Measurements from ENCODE around the gene BMPER.
A peak's percentile ranks its signal among the peaks of the same experiment; 100 is the strongest.

The BMPER gene

GRCh38 chr7:33888166-33888565 lies 17.2 kb upstream of the BMPER start:
- no peaks in the 10 kb centered on the region for H3K4me1 ChIP-seq (ENCODE audit: control insufficient read depth in 1 of 2, insufficient read depth in 2 of 2, low read length in 2 of 2)
- H3K27me3 ChIP-seq (ENCODE audit: control insufficient read depth in 1 of 2, insufficient read depth in 2 of 2, low read length in 2 of 2), result no peaks in the 10 kb centered on the region
- no peak overlapping the region for H3K27ac ChIP-seq (ENCODE audit: low read depth, low read length)
- no peak overlapping the region for H3K9ac ChIP-seq (ENCODE audit: low read depth in 1 of 2, low read length in 2 of 2)
- no peak overlapping the region for H3K4me3 ChIP-seq (ENCODE audit: low read depth in 1 of 2, low read length in 2 of 2)
- H3K36me3 ChIP-seq (ENCODE audit: control insufficient read depth in 1 of 2, insufficient read depth in 2 of 2, low read length in 2 of 2), result no peaks in the 10 kb centered on the region
- no peaks in the 10 kb centered on the region for H3K9me3 ChIP-seq (ENCODE audit: control insufficient read depth in 1 of 2, low read length in 2 of 2)

- Histone ChIP-seq H3K4me3 (ENCODE audit: low read depth in 1 of 2, low read length in 2 of 2) (no peak overlapping the region), H3K27me3 (ENCODE audit: control insufficient read depth in 1 of 2, insufficient read depth in 2 of 2, low read length in 2 of 2) (no peaks in the 10 kb centered on the region), H3K4me1 (ENCODE audit: control insufficient read depth in 1 of 2, insufficient read depth in 2 of 2, low read length in 2 of 2) (no peaks in the 10 kb centered on the region), H3K27ac (ENCODE audit: low read depth, low read length) (no peak overlapping the region), H3K36me3 (ENCODE audit: control insufficient read depth in 1 of 2, insufficient read depth in 2 of 2, low read length in 2 of 2) (no peaks in the 10 kb centered on the region), H3K9ac (ENCODE audit: low read depth in 1 of 2, low read length in 2 of 2) (no peak overlapping the region), H3K9me3 (ENCODE audit: control insufficient read depth in 1 of 2, low read length in 2 of 2) (no peaks in the 10 kb centered on the region)
Observed at GRCh38 chr7:33892945-33893344, 12.4 kb upstream of the BMPER start.

- no peak overlapping the region for H3K9ac ChIP-seq (ENCODE audit: low read depth in 1 of 2, low read length in 2 of 2)
- no peaks in the 10 kb centered on the region for H3K36me3 ChIP-seq (ENCODE audit: control insufficient read depth in 1 of 2, insufficient read depth in 2 of 2, low read length in 2 of 2)
- no peaks in the 10 kb centered on the region for H3K9me3 ChIP-seq (ENCODE audit: control insufficient read depth in 1 of 2, low read length in 2 of 2)
- no peaks in the 10 kb centered on the region for H3K4me1 ChIP-seq (ENCODE audit: control insufficient read depth in 1 of 2, insufficient read depth in 2 of 2, low read length in 2 of 2)
- H3K27me3 ChIP-seq (ENCODE audit: control insufficient read depth in 1 of 2, insufficient read depth in 2 of 2, low read length in 2 of 2), result no peaks in the 10 kb centered on the region
- H3K4me3 ChIP-seq (ENCODE audit: low read depth in 1 of 2, low read length in 2 of 2), result no peak overlapping the region
- H3K27ac ChIP-seq (ENCODE audit: low read depth, low read length), result no peak overlapping the region
Observed at GRCh38 chr7:33893377-33893776, 12.0 kb upstream of the BMPER start.

- H3K27me3 ChIP-seq (ENCODE audit: control insufficient read depth in 1 of 2, insufficient read depth in 2 of 2, low read length in 2 of 2), result no peaks in the 10 kb centered on the region
- no peak overlapping the region for H3K27ac ChIP-seq (ENCODE audit: low read depth, low read length)
- no peaks in the 10 kb centered on the region for H3K9me3 ChIP-seq (ENCODE audit: control insufficient read depth in 1 of 2, low read length in 2 of 2)
- no peaks in the 10 kb centered on the region for H3K4me1 ChIP-seq (ENCODE audit: control insufficient read depth in 1 of 2, insufficient read depth in 2 of 2, low read length in 2 of 2)
- H3K4me3 ChIP-seq (ENCODE audit: low read depth in 1 of 2, low read length in 2 of 2), result no peak overlapping the region
- no peaks in the 10 kb centered on the region for H3K36me3 ChIP-seq (ENCODE audit: control insufficient read depth in 1 of 2, insufficient read depth in 2 of 2, low read length in 2 of 2)
- no peak overlapping the region for H3K9ac ChIP-seq (ENCODE audit: low read depth in 1 of 2, low read length in 2 of 2)
Observed at GRCh38 chr7:33895025-33895804, 10.1 kb upstream of the BMPER start.

- H3K27ac ChIP-seq (ENCODE audit: low read depth, low read length), result no peak overlapping the region
- H3K4me1 ChIP-seq (ENCODE audit: control insufficient read depth in 1 of 2, insufficient read depth in 2 of 2, low read length in 2 of 2), result peaks cover 5 to 9% of the 10 kb centered on the region in 2 donors
- H3K36me3 ChIP-seq (ENCODE audit: control insufficient read depth in 1 of 2, insufficient read depth in 2 of 2, low read length in 2 of 2), result no peaks in the 10 kb centered on the region
- H3K4me3 ChIP-seq (ENCODE audit: low read depth in 1 of 2, low read length in 2 of 2), result no peak overlapping the region
- peaks cover 13 to 33% of the 10 kb centered on the region in 2 donors for H3K27me3 ChIP-seq (ENCODE audit: control insufficient read depth in 1 of 2, insufficient read depth in 2 of 2, low read length in 2 of 2)
- no peak overlapping the region for H3K9ac ChIP-seq (ENCODE audit: low read depth in 1 of 2, low read length in 2 of 2)
- no peaks in the 10 kb centered on the region for H3K9me3 ChIP-seq (ENCODE audit: control insufficient read depth in 1 of 2, low read length in 2 of 2)
Observed at GRCh38 chr7:33900501-33900900, 4.8 kb upstream of the BMPER start.

- H3K27ac ChIP-seq (ENCODE audit: low read depth, low read length), result no peak overlapping the region
- no peak overlapping the region for H3K9ac ChIP-seq (ENCODE audit: low read depth in 1 of 2, low read length in 2 of 2)
- no peaks in the 10 kb centered on the region for H3K36me3 ChIP-seq (ENCODE audit: control insufficient read depth in 1 of 2, insufficient read depth in 2 of 2, low read length in 2 of 2)
- H3K27me3 ChIP-seq (ENCODE audit: control insufficient read depth in 1 of 2, insufficient read depth in 2 of 2, low read length in 2 of 2), result peaks cover 18 to 36% of the 10 kb centered on the region in 2 donors
- H3K4me1 ChIP-seq (ENCODE audit: control insufficient read depth in 1 of 2, insufficient read depth in 2 of 2, low read length in 2 of 2), result peaks cover 5 to 9% of the 10 kb centered on the region in 2 donors
- H3K4me3 ChIP-seq (ENCODE audit: low read depth in 1 of 2, low read length in 2 of 2), result no peak overlapping the region
- no peaks in the 10 kb centered on the region for H3K9me3 ChIP-seq (ENCODE audit: control insufficient read depth in 1 of 2, low read length in 2 of 2)
Observed at GRCh38 chr7:33901199-33901598, 4.1 kb upstream of the BMPER start.

- peaks cover 5 to 9% of the 10 kb centered on the region in 2 donors for H3K4me1 ChIP-seq (ENCODE audit: control insufficient read depth in 1 of 2, insufficient read depth in 2 of 2, low read length in 2 of 2)
- H3K9ac ChIP-seq (ENCODE audit: low read depth in 1 of 2, low read length in 2 of 2), result no peak overlapping the region
- no peak overlapping the region for H3K27ac ChIP-seq (ENCODE audit: low read depth, low read length)
- no peak overlapping the region for H3K4me3 ChIP-seq (ENCODE audit: low read depth in 1 of 2, low read length in 2 of 2)
- peaks cover 20 to 38% of the 10 kb centered on the region in 2 donors for H3K27me3 ChIP-seq (ENCODE audit: control insufficient read depth in 1 of 2, insufficient read depth in 2 of 2, low read length in 2 of 2)
- no peaks in the 10 kb centered on the region for H3K9me3 ChIP-seq (ENCODE audit: control insufficient read depth in 1 of 2, low read length in 2 of 2)
- H3K36me3 ChIP-seq (ENCODE audit: control insufficient read depth in 1 of 2, insufficient read depth in 2 of 2, low read length in 2 of 2), result no peaks in the 10 kb centered on the region
Observed at GRCh38 chr7:33901847-33902246, 3.5 kb upstream of the BMPER start.

GRCh38 chr7:33902746-33903145 lies 2.6 kb upstream of the BMPER start:
- no peak overlapping the region for H3K9ac ChIP-seq (ENCODE audit: low read depth in 1 of 2, low read length in 2 of 2)
- peaks cover 28 to 47% of the 10 kb centered on the region in 2 donors for H3K27me3 ChIP-seq (ENCODE audit: control insufficient read depth in 1 of 2, insufficient read depth in 2 of 2, low read length in 2 of 2)
- no peaks in the 10 kb centered on the region for H3K9me3 ChIP-seq (ENCODE audit: control insufficient read depth in 1 of 2, low read length in 2 of 2)
- H3K27ac ChIP-seq (ENCODE audit: low read depth, low read length), result no peak overlapping the region
- H3K4me3 ChIP-seq (ENCODE audit: low read depth in 1 of 2, low read length in 2 of 2), result no peak overlapping the region
- no peaks in the 10 kb centered on the region for H3K36me3 ChIP-seq (ENCODE audit: control insufficient read depth in 1 of 2, insufficient read depth in 2 of 2, low read length in 2 of 2)
- peaks cover 5 to 9% of the 10 kb centered on the region in 2 donors for H3K4me1 ChIP-seq (ENCODE audit: control insufficient read depth in 1 of 2, insufficient read depth in 2 of 2, low read length in 2 of 2)

- H3K4me1 ChIP-seq (ENCODE audit: control insufficient read depth in 1 of 2, insufficient read depth in 2 of 2, low read length in 2 of 2), result peaks cover 5 to 9% of the 10 kb centered on the region in 2 donors
- peak overlapping the region; percentile 54 for H3K27ac ChIP-seq (ENCODE audit: low read depth, low read length)
- no peaks in the 10 kb centered on the region for H3K9me3 ChIP-seq (ENCODE audit: control insufficient read depth in 1 of 2, low read length in 2 of 2)
- H3K36me3 ChIP-seq (ENCODE audit: control insufficient read depth in 1 of 2, insufficient read depth in 2 of 2, low read length in 2 of 2), result no peaks in the 10 kb centered on the region
- peak overlapping the region in 1 of 2 donors; percentile 43 for H3K9ac ChIP-seq (ENCODE audit: low read depth in 1 of 2, low read length in 2 of 2)
- peaks cover 28 to 50% of the 10 kb centered on the region in 2 donors for H3K27me3 ChIP-seq (ENCODE audit: control insufficient read depth in 1 of 2, insufficient read depth in 2 of 2, low read length in 2 of 2)
- H3K4me3 ChIP-seq (ENCODE audit: low read depth in 1 of 2, low read length in 2 of 2), result peak overlapping the region; percentile 56 to 72
Observed at GRCh38 chr7:33903791-33904680, 1.3 kb upstream of the BMPER start.

Data from duodenal mucosa (tissue), 2 donors.